ENCODE results near the gene CALHM6.
A peak's percentile ranks its signal among the peaks of the same experiment; 100 is the strongest.

Gene CALHM6

DNA sequence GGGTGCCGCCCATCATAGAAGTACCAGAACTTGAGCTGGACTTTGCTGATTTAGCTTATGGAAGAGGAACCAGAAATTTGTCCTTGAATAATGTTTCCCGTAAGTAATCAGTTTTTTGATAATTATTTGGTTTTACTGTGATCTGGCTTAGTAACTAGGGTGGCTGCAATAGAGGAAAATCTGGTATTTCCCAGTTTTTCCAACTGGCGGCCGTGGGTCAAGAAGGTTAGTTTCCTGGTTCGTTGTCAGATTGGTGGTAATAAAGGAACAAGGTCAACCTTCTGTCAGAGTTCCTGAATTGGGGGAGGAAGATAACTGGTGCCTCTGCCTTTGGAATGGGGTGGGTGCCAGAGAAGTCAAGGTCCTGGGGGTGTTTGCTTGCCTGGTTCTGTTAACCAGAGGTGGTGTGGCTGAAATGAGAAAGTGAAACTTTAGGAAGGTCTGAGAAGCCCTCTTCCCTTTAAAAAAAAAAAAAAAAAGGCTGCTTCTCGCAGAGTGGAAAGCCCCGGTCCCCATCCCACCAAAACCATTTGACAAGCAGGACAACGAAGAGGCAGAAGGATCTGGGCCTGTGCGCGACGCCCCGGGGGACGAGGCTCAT is at the start of gene CALHM6:
CALHM6 (plus strand) TSS at position 45 of the 601 bp plus-strand sequence; CDS start at position 600, 555 bp downstream.
- DNase-seq: no peak

GRCh38 chr6:116412270-116412669 is 48.9 kb upstream of the CALHM6 start:
- DNase-seq: no peak

GRCh38 chr6:116413357-116413756 is 47.8 kb upstream of the CALHM6 start:
- DNase-seq: no peak

DNA sequence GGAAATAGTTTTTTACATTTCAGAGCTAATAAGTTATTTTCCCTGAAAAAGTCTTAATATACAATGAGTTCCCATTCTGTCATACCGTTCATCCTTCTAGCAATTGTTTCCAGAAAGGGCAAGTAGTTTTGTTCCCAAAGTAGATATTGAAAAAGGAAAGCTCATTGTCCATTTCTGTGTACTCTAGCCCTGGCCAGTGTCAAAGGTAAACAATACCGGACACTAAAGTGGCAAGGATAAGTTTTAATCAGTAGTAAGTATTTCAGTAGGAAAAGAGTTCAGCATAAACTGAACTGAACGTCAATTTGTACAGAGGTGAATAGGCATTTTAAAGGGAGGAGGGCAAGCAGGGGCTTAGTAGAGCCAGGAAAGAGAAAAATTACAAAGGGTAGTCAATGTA is 43.5 kb upstream of the CALHM6 start:
- DNase-seq: no peak

GRCh38 chr6:116419069-116419786 is 41.9 kb upstream of the CALHM6 start:
- DNase-seq: no peak

DNA sequence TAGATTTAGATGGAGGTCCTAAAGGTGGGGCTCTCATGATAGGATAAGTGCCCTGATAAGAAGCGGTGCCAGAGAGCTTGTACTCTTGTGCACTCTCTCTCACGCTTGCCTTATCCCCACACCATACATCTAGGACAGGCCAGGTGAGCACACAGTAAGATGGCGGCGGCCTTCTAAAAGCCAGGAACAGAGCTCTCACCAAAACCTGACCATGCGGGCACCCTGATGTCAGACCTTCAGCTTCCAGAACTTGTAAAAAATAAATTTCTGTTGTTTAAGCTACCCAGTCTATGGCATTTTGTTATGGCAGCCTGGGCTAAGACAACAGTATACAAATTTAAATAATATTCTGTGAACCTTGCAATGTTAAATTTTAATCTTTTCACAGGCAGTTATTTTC is 40.8 kb upstream of the CALHM6 start:
- DNase-seq: no peak

DNA sequence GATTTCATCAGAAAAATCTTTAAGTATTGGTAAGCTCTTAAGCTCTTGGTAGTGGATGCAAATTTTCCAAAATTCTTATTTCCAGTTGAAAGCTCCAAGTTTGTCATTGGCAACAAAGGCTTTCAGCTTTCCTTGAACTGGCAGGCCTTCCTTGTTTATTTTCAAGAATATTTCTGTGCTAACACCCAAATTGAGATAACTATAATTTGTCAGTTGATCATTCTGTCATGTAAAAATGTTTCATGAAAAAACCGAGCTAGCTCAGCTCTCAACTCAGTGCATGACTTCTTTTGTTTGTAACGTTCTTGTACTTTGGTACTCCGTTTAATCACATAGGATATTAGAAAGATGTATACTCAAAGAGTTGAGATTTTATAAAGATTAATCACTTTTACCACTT is 38.9 kb upstream of the CALHM6 start:
- no peak for DNase-seq

- DNase-seq: no peak
Measured at GRCh38 chr6:116424001-116424400, 37.2 kb upstream of the CALHM6 start.

GRCh38 chr6:116426551-116426950 is 34.6 kb upstream of the CALHM6 start:
- DNase-seq: no peak

GRCh38 chr6:116429111-116429510 is 32.1 kb upstream of the CALHM6 start:
- no peak for DNase-seq

DNA sequence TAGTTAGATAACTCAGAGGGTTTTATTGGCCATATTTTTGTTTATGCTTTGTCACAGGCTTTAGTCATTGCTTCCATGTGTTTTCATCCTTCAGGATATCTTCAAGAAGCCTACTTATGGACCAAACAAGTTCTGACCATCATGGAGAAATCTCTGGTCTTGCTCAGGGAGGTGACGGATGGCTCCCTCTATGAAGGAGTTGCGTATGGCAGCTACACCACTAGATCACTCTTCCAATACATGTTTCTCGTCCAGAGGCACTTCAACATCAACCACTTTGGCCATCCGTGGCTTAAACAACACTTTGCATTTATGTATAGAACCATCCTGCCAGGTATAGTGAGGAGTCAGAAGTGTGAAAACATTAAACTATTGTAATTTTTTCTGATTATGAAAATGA is 30.3 kb upstream of the CALHM6 start:
- DNase-seq: no peak

DNA sequence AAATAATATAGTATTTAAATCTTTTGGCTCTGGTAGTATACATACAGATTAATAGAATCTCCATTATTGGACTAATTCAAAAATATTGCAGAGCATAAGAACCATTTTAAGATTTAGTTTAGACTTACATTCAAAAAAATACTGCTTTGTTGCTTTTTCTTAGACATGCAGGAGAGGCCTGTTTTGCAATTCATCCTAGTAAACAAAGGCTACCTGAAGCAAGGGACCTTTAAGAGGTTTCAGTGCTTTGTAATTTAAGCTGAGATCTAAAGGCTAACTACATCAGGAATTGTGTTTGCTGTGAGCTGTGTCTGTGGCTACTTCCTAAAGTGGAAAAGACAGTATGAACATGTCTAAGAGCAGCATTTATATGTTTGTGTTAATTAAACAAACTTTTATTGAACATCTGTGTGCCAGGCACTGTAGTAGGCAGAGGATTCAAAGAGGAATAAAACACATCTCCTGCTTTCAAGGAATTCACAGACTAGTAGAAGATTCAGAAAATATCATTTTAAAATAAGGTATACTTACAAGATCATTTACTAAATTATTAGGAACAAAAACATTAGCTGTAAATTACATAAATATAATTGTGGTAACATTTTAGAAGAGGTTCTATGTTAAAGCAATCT is 29.1 kb upstream of the CALHM6 start:
- DNase-seq: no peak

DNA sequence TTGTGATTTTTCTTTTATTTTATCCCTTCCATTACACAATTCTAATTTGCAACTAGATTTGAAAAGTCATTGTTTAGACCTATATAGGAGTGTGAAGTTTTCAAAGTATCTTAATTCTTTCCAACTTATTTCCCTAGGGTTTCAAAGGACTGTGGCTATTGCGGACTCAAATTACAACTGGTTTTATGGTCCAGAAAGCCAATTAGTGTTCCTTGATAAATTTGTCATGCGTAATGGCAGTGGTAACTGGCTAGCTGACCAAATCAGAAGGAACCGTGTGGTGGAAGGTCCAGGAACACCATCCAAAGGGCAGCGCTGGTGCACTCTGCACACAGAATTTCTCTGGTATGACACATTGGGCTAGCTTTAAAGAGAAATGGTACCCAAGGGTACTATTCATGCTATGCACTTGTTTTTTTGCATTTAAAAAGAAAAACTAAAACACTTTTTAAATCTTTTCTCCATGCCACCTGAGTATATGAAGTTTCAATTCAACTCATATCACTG is 27.9 kb upstream of the CALHM6 start:
- no peak for DNase-seq

DNA sequence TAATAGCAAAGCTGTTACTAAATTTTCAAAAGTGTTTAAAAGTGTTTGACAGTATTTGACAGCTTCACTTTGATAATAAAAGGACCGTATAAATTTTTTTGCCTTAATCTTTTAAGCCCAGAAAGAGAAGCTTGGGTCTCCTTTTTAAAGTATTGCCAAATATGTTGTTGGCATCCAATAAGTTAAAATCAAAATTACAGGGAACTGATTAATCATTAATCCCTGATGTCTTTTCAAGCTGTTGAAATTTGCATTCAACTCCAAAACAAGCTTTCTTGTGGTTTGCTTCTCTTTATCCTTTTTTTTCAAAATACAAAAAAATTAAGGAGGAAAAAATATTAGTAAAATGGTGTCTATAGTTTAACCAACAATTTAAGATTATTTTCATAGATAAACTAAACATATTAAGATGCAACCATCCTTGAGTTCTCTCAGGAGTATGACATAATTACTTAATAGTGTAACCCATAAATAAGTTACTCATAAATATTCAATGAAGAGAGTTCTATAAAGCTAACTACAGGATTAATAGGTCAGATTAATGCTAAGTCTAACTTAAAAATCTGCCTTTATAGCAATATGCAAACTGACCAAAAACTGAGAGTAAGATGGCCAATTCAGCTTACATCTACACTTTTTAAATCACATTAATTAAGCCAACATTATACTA is 27.0 kb upstream of the CALHM6 start:
- no peak for DNase-seq

GRCh38 chr6:116436586-116436985 is 24.6 kb upstream of the CALHM6 start:
- no peak for DNase-seq

GRCh38 chr6:116437656-116438055 is 23.5 kb upstream of the CALHM6 start:
- DNase-seq: no peak

- no peak for DNase-seq
Measured at GRCh38 chr6:116438590-116439448, 22.4 kb upstream of the CALHM6 start.

GRCh38 chr6:116439522-116440051 is 21.6 kb upstream of the CALHM6 start:
- DNase-seq: no peak

GRCh38 chr6:116443105-116443504 is 18.1 kb upstream of the CALHM6 start:
- DNase-seq: no peak

DNA sequence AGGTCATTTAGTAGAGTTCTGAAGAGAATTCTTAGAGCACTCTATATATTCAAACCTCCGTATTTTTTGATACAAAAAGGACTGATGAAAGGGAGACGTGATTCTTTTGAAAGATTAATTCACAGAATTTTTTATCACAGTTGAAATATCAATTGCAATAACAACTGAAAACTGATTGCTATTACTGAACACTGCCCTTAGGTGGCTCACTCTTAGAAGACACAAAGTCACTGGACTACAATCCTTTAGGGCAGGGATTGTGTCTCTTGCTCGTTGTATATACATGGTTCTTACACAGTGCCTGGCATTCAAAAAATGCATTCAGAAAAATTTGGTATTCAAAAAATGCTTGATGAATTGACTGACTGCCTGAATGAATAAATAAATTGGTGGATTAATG is 17.1 kb upstream of the CALHM6 start:
- DNase-seq: peak; percentile 3

- no peak for DNase-seq
Measured at GRCh38 chr6:116444575-116444974, 16.6 kb upstream of the CALHM6 start.

- no peak for DNase-seq
Measured at GRCh38 chr6:116445102-116445501, 16.1 kb upstream of the CALHM6 start.

All from NCI-H146 (cell line).